Measurements from ENCODE around the gene EIF4E3. TPM values are rescaled to one million over a fixed set of nuclear protein-coding genes. Genes with fewer than 3 reads are reported as not detected.

The EIF4E3 gene
- total RNA-seq (2022; extraction: Qiagen RNA extraction; ENCODE audit: low read depth) = 1.6 to 3.8 TPM (median 3.7 TPM) in 5 replicates

GRCh38 chr3:71725271-71725991 lies at the start of gene EIF4E3:
Gene EIF4E3, minus strand, starts transcription at chr3:71725402. Its CDS starts 35 bp downstream, at chr3:71725367.

GRCh38 chr3:71753701-71754609 lies 28.8 kb upstream of the EIF4E3 start, which contains the start of gene GPR27:
Gene GPR27, plus strand, starts transcription at chr3:71753855. Its CDS starts 195 bp downstream, at chr3:71754050.

Other genes starting within 250 kb of the EIF4E3 start
- 7.3 to 12.0 TPM (median 9.5 TPM) in 5 replicates for gene FOXP1, start 141.7 kb downstream of the EIF4E3 start, total RNA-seq (2022; extraction: Qiagen RNA extraction; ENCODE audit: low read depth)
- 2.1 to 3.8 TPM (median 3.5 TPM) in 5 replicates for gene GPR27, start 28.5 kb upstream of the EIF4E3 start, total RNA-seq (2022; extraction: Qiagen RNA extraction; ENCODE audit: low read depth)
- not detected in 5 replicates for gene PROK2, start 59.7 kb upstream of the EIF4E3 start, total RNA-seq (2022; extraction: Qiagen RNA extraction; ENCODE audit: low read depth)